ENCODE data around the gene PLGRKT.
"Not testable (repeated sequence)": the region's sequence is repeated elsewhere in the genome, so short reads cannot be mapped to it uniquely, and the experiment has no call there.

Gene PLGRKT, protein sequence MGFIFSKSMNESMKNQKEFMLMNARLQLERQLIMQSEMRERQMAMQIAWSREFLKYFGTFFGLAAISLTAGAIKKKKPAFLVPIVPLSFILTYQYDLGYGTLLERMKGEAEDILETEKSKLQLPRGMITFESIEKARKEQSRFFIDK

DNA sequence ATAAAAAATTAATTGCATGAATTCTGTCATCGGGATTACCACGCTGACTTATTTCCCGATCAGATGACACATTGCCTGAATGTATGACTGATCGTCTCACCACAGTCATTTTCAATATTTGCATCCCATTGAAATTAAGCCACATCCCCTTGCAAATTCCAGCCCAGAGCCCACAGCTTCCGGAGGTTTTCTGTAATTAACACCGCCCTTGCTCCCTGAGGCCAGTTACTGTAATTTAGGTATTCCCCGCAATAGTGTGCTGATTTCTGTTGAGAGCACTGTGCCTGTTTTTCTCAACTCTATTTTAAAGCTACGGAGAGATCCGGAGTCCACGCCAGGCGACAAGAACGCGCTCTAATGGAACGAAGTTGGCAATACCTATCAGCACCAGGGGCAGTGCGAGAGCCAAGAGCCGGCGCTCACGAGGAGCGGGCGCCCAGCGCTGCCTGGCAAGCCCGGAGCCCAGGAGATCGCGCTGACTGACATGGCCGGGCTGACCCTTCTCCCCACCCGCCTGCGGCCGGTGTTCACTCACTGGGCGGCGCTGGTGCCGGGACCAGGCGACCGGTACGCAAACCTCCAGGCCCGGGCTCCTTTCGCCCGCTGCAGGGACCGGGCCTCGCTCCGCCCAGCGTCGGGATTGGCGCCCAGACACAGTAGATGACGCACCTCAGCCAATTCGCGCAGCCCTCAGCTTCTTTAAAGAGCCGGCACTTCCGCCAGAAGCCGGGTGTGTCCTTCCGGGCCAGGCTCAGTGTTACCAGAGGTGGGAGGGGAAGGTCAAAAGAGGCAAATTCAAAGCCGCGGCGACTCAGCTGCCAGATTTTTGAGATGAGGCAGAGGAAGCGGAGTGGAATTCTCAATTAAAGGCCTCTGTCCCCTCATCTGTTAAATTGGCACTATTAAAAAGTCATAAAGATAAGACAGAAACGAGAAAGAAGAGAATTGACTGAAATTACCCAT lies at the start of gene PLGRKT:
PLGRKT (minus strand) TSS at position 672 of the 963 bp plus-strand sequence. CDS start 5,948 bp downstream, outside the sequence.
- peak; percentile 52 for DNase-seq (ENCODE audit: low read depth)

DNA sequence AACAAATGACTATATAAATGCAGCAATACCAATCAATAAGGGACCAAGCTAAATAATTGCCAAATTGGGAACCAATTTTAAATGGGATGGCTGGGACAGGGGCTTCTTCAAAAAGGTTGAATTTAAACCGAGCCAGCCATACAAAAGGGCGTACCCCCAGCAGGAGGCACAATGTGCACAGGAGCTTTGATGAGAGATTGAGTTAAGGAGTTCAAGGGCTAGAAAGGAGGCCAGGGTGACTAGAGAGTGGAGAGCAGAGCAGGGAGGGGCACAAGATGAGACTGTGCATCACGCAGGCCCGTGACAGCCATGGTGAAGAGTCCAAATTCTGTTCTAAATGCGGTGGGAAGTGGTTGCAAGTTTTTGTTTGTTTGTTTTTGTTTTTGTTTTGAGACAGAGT lies 49.3 kb upstream of the PLGRKT start:
- no peak for DNase-seq (ENCODE audit: low read depth)

DNA sequence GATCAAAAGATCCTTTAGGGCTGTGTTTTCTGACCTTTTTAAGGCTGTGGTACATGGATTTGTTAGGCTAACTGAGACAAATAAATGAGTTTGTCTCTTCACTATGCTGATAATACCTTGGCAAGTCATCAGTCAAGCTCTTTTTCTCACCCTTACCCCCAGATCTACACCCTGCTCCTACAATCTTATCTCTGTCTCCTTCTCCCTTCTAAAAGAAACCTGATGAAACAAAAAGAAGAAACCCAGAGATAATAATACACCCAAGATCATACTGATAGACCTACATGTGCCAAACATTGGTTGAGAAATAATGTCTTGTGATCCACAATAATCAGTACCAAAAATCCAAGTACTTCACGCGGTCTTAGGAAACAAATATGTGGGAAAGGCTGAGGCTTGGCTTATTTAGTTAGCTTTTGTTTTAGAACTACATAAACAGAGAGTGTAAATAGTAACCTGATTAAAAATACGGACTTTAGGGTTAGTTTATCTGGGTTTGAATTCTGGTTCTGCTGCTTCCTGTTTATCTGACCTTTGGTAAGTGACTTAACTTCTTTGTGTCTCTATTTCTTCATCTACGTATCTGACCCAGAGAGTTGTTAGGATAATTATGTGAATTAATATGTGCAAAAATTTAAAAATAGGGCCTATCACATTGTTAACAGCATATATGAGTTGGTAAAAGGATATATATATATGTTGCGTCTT lies 47.8 kb upstream of the PLGRKT start:
- DNase-seq (ENCODE audit: low read depth): no peak

DNA sequence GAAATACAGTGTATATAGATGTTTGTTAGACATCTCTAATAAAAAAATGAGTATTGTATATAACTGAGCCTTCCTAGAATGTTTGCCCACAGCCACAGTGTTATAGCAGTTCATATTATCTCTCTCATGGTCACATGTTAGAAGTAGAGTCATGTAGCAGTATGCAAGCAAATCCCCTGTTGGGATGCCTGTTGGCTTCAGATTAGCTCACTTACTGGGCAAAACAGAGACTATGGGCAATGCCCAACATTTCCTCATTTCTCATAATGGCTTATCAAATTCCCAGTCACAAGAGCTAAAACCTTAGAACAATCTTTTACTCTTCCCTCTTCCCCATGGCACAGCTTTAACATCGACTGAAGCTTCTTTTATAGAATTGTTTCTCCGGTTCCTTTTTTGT lies 45.6 kb upstream of the PLGRKT start:
- DNase-seq (ENCODE audit: low read depth): no peak

DNA sequence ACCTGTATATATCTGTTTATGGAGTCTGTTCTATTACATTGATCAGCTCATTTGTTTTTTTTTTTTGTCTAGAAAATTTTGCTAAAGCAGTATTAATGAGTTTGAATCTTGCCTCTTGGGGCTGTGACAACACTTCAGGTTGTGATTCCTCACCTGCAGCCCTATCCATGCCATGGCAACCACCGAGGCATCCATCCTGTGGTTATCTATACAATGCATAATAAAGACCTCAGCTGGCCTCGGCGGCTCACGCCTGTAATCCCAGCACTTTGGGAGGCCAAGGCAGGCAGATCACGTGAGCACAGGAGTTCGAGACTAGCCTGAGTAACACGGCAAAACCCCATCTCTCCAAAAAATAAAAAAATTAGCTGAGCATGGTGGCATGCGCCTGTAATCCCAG lies 44.5 kb upstream of the PLGRKT start:
- no peak for DNase-seq (ENCODE audit: low read depth)

DNA sequence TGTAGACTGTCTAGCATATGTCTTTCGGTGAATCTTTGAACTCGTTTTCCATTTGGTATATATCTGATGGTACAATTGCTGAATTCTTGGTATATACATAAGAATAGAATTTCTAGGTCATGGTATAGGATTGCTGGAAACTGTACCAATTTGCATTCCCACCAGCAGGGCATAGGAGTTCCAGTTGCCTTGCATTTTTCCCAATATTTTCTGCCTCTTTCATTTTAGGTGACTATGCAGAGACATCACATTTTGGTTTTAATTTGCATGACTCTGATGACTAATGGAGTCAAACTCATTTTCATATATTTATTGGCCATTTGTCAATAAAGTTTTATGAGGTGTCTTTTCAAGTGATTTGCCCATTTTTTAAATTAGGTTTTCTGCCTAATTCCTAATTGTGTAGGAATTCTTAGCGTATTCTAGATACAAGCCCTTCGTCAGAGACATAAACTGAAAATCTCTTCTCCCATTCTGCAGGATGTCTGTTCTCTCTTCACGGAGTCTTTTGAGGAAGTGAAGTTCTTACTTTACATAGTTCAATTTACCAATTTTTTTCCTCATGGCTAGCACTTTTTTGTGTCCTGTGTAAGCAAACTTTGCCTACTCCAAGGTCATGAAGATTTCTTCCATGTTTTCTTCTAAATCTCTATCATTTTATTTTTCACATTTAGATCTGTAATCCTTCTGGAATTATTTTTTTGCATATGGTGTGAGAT lies 43.8 kb upstream of the PLGRKT start:
- no peak for DNase-seq (ENCODE audit: low read depth)

DNA sequence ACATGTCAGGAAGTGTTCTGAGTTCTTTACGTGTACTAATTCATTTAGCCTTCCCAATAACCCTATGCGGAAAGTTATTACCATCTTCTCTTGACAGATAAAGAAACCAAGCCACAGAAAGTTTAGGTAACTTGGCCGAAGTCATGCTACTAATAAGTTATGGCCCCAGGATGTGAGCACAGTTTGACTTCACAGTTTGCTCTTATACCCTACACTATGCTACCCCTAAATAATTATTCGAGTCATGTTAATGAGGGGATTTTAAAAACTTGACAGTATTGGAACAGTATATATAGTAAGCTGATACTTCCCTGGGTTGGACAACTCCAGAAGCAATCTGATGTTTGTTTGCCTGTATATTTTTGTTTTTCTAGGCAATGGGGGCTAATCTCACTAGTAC lies 43.2 kb upstream of the PLGRKT start:
- DNase-seq (ENCODE audit: low read depth): no peak

DNA sequence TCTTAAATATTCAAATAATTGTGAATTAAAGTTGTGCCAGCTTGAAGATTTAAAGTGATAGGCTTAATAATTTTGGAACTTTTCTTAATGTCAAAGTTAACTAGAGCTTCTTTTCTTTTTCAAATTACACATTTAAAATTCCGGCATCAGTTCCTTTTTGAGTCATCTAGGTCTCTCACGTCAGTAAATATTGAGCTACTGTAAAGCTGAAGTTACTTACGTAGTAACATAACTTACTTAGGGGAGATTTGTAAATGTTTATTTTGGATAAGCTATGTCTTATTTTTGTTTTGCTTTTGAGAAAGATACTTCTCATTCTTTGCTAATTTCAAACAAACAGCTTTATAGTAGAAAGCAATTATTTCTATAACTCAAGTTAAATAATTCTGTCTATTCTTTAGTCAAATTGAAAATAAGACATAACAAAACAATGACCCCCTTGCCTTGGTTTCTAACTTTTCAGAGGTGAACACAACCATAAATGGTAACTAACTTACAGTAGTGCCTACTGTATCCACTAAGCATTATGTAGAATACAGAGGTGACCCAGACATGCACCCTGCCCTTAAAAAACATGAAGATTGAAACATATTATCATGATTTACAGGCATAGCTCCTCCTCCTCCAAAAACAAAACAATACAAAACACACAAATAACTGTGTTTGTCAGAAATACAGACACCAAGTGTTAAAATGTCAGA lies 42.4 kb upstream of the PLGRKT start:
- DNase-seq (ENCODE audit: low read depth): no peak

DNA sequence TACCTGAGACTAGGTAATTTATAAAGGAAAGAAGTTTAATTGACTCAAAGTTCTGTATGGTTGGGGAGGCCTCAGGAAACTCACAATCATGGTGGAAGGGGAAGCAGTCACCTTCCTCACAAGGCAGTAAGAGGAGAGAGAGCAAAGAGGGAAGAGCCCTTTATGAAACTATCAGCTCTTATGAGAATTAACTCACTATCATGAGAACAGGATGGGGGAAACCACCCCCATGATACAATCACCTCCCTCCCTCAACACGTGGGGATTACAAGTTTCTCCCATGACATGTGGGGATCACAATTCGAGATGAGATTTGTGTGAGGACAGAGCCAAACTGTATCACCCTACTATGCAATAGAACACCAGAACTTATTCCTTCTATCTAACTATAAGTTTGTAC lies 40.5 kb upstream of the PLGRKT start:
- DNase-seq (ENCODE audit: low read depth): no peak

DNA sequence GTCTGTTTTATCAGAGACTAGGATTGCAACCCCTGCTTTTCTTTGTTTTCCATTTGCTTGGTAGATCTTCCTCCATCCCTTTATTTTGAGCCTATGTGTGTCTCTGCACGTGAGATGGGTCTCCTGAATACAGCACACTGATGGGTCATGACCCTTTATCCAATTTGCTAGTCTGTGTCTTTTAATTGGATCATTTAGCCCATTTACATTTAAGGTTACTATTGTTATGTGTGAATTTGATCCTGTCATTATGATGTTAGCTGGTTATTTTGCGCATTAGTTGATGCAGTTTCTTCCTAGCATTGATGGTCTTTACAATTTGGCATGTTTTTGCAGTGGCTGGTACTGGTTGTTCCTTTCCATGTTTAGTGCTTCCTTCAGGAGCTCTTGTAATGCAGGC lies 37.9 kb upstream of the PLGRKT start:
- not testable (repeated sequence) for DNase-seq (ENCODE audit: low read depth)

DNA sequence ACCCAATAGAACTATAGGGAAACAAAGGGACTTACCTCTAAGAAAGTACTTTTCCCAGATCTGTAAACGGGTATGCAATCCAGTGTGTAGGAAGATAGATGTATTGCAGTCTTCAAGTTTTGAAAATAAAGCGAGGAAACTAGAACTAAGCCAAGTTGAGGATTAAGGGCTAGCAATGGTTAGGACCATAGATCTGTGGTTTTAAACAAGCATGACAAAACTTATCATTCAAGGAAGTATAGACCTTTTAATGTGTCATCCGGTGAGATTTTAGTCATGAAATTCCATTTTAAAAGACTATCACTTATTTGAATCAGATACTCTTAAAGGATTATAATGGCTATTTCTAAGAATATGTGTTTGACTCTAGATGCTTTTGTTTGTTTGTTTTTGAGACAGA lies 33.1 kb upstream of the PLGRKT start:
- no peak for DNase-seq (ENCODE audit: low read depth)

DNA sequence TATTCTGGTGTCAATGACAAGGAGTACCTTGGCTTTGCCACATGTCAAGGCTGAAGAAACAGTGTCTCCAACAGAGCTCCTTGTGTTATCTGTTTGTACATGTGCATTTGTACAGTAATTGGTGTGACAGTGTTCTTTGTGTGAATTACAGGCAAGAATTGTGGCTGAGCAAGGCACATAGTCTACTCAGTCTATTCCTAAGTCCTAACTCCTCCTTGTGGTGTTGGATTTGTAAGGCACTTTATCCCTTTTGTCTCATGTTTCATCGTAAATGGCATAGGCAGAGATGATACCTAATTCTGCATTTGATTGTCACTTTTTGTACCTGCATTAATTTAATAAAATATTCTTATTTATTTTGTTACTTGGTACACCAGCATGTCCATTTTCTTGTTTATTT lies 32.4 kb upstream of the PLGRKT start:
- no peak for DNase-seq (ENCODE audit: low read depth)

DNA sequence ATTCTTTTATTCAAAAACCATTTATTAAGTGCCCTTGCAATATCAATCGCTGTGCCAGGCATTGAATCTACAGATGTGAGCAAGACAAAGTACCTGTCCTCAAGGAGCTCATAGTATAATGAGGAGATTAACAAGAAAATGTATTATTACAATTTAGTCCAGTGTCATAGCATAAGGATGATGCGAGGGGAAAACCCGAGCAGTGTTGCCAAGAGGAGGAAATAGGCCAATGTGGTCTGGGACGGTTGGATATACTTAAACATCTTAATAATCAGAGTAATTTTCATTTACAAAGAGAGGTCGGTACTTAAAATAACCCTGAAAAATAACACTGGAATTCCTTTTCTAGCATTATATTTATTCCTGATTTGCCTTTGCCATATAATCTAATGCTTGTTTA lies 31.1 kb upstream of the PLGRKT start:
- DNase-seq (ENCODE audit: low read depth): no peak

DNA sequence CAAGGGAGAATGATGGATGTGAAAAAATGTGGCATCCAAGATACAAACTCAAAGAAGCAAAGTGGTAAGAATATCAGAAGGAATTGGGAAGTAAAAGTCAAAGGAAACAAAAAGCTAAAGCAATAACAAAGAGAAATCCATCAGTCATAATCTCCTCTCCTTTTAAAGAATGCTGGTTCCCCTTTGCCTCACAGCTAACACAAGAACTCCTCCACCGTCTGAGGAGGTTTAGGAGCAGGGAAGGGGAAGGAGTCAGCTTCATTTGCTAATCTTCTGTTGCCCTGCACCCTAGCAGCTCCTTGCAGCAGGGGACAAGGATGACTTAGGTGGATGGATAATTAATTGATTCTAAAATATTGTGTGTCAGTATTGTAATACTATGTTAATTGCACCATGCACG lies 29.0 kb upstream of the PLGRKT start:
- DNase-seq (ENCODE audit: low read depth): no peak

DNA sequence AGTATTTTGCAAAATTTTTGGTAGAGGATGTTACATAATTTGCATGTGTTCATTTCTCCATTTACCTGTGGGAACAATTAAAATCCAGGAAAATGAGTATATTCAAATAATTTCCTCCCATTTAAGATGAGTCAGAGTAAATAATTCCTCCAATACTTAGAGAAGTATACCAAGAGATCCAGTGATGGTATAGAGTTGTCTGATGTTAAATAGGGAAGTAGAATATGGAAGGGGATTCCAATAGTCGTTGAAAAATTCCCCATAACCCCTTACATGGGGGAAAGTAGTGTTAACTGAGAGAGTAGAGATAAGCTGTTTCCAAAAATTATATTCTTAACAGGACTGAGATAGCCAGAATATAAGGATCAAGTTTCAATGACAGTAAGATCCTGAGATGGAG lies 28.3 kb upstream of the PLGRKT start:
- DNase-seq (ENCODE audit: low read depth): no peak

DNA sequence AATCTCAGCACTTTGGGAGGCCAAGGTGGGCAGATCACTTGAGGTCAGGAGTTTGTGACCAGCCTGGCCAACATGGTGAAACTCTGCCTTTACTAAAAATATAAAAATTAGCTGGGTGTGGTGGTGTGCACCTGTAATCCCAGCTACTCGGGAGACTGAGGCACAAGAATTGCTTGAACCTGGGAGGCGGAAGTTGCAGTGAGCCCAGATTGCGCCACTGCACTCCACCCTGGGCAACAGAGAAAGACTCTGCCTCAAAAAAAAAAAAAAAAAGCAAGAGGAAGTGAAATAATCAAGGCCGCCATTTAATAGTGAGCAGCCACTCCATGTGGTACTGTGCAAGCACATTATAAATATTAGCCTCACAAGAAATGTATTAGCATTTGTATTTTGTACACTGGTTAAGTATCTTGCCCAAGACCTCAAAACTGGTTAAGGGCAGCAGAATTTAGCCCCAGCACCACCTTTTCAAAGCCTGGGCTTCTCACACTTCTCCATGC lies 27.2 kb upstream of the PLGRKT start:
- DNase-seq (ENCODE audit: low read depth): not testable (repeated sequence)

DNA sequence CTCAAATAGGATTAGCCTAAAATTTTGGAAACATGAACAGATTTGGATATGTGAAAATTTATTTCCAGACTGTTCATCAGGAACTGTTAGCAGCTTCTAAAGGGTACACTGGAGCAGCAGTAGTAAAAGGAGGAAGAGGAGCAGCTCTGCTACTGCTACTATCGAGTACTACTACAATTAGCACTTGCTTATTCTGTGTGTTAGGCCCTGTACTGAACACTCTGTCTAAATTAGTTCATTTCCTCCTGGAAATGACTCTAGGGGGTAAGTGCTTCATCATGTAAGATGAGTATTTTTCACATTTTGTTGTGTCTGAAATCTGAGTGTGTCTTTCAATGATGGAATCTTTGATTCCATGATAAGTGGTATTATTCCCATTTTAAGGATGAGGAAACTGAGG lies 22.4 kb upstream of the PLGRKT start:
- no peak for DNase-seq (ENCODE audit: low read depth)

DNA sequence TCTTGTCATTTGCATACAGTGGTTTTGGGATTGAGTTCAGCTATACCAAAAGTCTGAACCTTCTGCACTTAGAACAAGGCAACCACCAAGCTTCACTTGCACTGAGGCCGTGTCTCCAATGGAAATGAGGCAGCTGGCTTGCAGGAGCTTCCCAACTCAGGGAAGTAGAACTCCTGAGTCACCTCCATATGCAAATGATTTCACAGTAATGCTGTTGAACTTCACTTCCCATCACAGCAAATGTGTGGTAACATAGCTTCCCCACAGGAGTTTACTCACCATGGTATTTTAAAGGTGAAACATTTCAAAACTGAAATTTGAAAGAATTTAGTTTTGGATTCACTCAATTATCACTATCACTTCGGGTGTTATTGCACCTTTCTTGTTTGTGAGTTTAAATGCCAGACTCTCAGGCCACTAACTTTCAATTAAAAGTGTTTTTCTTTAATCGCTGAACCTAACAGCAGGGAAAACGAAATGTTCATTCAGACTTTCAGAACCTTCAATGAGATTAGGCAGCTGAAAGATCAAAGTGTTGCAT lies 21.6 kb upstream of the PLGRKT start:
- DNase-seq (ENCODE audit: low read depth): no peak

DNA sequence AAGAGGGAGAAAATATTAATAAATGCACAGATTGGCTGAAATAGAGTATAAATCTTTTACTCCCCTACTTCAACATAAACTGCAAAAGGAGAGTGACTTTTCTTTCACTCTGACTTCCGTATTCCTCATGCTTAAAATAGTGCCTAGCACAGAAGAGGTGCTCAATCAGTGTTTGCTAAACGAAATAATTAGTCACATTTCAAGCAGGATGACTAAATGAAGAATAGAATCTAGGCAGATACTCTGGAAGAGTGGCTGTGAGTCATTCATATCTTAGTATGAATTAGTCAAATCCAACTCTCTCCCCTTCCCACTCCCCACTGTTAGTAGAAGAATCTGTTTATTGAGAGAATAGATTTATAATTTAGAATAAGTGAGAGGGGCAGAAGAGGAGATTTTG lies 17.5 kb upstream of the PLGRKT start:
- no peak for DNase-seq (ENCODE audit: low read depth)

DNA sequence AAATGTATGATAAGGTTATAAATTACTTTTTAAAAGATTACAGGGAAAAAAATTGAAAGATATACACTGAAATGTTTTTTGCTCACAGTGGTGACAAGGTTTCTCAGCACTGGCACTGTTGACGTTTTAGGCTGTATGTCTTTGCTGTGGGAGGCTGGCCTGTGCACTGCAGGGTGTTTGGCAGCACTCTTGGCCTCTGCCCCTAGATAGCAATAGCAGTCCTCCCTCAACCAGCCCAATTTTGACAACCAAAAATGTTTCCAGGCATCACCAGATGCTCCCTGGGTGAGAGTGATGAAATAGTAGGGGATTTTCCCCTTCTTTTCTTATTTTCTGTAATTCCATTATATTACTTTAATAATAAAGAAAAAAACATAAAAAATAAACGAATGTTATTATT lies 15.9 kb upstream of the PLGRKT start:
- no peak for DNase-seq (ENCODE audit: low read depth)

DNA sequence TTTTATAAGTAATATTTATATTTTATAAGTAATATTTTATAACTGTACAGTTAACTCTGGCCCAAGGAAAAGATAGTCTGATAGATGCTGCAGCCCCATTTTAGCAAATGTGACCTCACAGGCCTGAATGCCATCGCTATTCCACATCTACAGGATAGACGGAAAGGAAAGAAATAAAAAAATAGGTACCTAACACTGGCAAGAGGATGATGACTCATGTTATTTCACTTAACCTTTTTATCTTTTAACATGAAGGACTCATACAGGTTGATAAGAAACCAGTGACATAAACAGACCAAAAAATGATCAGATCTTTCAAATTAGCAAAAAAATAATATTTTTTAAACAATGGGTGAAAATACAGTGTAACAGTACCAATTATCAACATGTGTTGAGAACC lies 15.3 kb upstream of the PLGRKT start:
- DNase-seq (ENCODE audit: low read depth): no peak

Measured in CMK (cell line).